H1 (cell line): ENCODE measurements around the gene GOLGA1. TPM values are rescaled to one million over a fixed set of nuclear protein-coding genes. Genes with fewer than 3 reads are reported as not detected.

Experiments
- CTCF ChIA-PET: fragments of 300-600 bp; sonication (Branson Sonifier 250); formaldehyde crosslinking; loops from one replicate; lab custom pipeline; 2021; ENCODE audit not compliant: partially characterized antibody; lab: Charles Lee
- POLR2A ChIA-PET: fragments of 300-600 bp; sonication (Branson Sonifier 250); formaldehyde crosslinking; loops from one replicate; lab custom pipeline; 2021; ENCODE audit warnings: inconsistent platforms; ENCODE audit not compliant: partially characterized antibody; lab: Charles Lee
- DNase-seq, 2 experiments: peaks; one replicate each; pipeline versions ENCODE4 v3.0.0 to v3.0.0-alpha.2; 2010 to 2022; ENCODE audit warnings: low spot score in 2 of 2, low read depth in 1 of 2, mixed read lengths in 1 of 2
- FAIRE-seq: peaks from 2 replicates; lab custom pipeline; 2011; peaks lifted over from hg19 to GRCh38; lab: Jason Lieb, UNC
- H2AFZ ChIP-seq: 2 replicates; pipeline ENCODE4 v1.8.1; 2012; ENCODE audit warnings: low read length, inconsistent platforms
- H2AK5ac ChIP-seq: 2 replicates; pipeline ENCODE4 v1.6.1; 2013; ENCODE audit warnings: low read depth, low read length
- H2BK120ac ChIP-seq: replicated peaks from 2 replicates; pipeline ENCODE3; 2013; ENCODE audit warnings: low read depth, low read length, inconsistent platforms
- H2BK12ac ChIP-seq: 2 replicates; pipeline ENCODE4 v1.6.1; 2013; ENCODE audit warnings: low read depth, low read length
- H2BK15ac ChIP-seq: 2 replicates; pipeline ENCODE4 v1.6.1; 2013; ENCODE audit warnings: low read length
- H2BK20ac ChIP-seq: 2 replicates; pipeline ENCODE4 v1.6.1; 2013; ENCODE audit warnings: low read length
- H2BK5ac ChIP-seq: 2 replicates; pipeline ENCODE4 v1.6.1; 2013; ENCODE audit warnings: low read depth, low read length
- H3K14ac ChIP-seq: 2 replicates; pipeline ENCODE4 v1.6.1; 2013; ENCODE audit warnings: inconsistent platforms; ENCODE audit not compliant: insufficient read length
- H3K18ac ChIP-seq: 2 replicates; pipeline ENCODE4 v1.6.1; 2013; ENCODE audit warnings: low read length; ENCODE audit errors: extremely low read depth
- H3K23ac ChIP-seq: 2 replicates; pipeline ENCODE4 v1.6.1; 2013; ENCODE audit warnings: inconsistent platforms; ENCODE audit not compliant: insufficient read length
- H3K23me2 ChIP-seq: 2 replicates; pipeline ENCODE4 v1.6.1; 2013; ENCODE audit warnings: low read depth, low read length
- H3K27ac ChIP-seq: 2 replicates; pipeline ENCODE4 v1.6.1; 2011; ENCODE audit warnings: low read depth, low read length, inconsistent platforms
- H3K27me3 ChIP-seq, 4 experiments: replicated peaks in 1 of 4; 1 replicate in 1 of 4; 2 replicates in 3 of 4; pipeline versions ENCODE4 v1.6.1 to v1.8.1; 2011 to 2013; ENCODE audit warnings: low read length in 3 of 4, mild to moderate bottlenecking in 3 of 4, inconsistent platforms in 2 of 4, mixed read lengths in 2 of 4, moderate library complexity in 1 of 4; ENCODE audit not compliant: control insufficient read depth in 3 of 4, insufficient read depth in 3 of 4; ENCODE audit errors: extremely low read depth in 1 of 4
- H3K36me3 ChIP-seq, 4 experiments: 2 replicates each; pipeline versions ENCODE4 v1.6.1 to v1.8.1; 2011 to 2013; ENCODE audit warnings: mild to moderate bottlenecking in 4 of 4, low read length in 3 of 4, moderate library complexity in 2 of 4, control low read depth in 1 of 4, inconsistent platforms in 1 of 4; ENCODE audit not compliant: insufficient read depth in 4 of 4, control insufficient read depth in 2 of 4
- H3K4ac ChIP-seq: replicated peaks from 2 replicates; pipeline ENCODE3; 2013; ENCODE audit warnings: low read length, low read depth, mixed read lengths, inconsistent platforms; ENCODE audit not compliant: insufficient read length
- H3K4me1 ChIP-seq, 4 experiments: replicated peaks in 1 of 4; 1 replicate in 1 of 4; 2 replicates in 3 of 4; pipeline versions ENCODE4 v1.6.1 to v1.8.1; 2011 to 2013; ENCODE audit warnings: low read length in 3 of 4, inconsistent platforms in 2 of 4, mixed read lengths in 1 of 4; ENCODE audit not compliant: insufficient read depth in 4 of 4, control insufficient read depth in 3 of 4
- H3K4me2 ChIP-seq, 2 experiments: 2 replicates each; pipeline versions ENCODE4 v1.6.1 to v1.8.1; 2011 to 2013; ENCODE audit warnings: low read depth in 2 of 2, low read length in 2 of 2, control low read depth in 1 of 2, inconsistent platforms in 1 of 2, mild to moderate bottlenecking in 1 of 2; ENCODE audit not compliant: insufficient read depth in 1 of 2
- H3K4me3 ChIP-seq, 4 experiments: fragments of 200-600, 300-600 bp in 1 of 4; sonication (generic), shearing (Covaris generic), sonication (Bioruptor Twin) in 1 of 4; 2 replicates each; pipeline versions ENCODE4 v1.5.1 to v1.8.1; 2011 to 2016; ENCODE audit warnings: low read length in 4 of 4, low read depth in 3 of 4, control low read depth in 2 of 4, inconsistent platforms in 2 of 4, mild to moderate bottlenecking in 2 of 4, mixed read lengths in 1 of 4, moderate library complexity in 1 of 4; ENCODE audit not compliant: insufficient read depth in 2 of 4; ENCODE audit errors: extremely low read depth in 1 of 4
- H3K56ac ChIP-seq: replicated peaks from 2 replicates; pipeline ENCODE3; 2013; ENCODE audit warnings: low read depth, mild to moderate bottlenecking, mixed read lengths, low read length, inconsistent platforms; ENCODE audit not compliant: insufficient read length
- H3K79me1 ChIP-seq: 2 replicates; pipeline ENCODE4 v1.6.1; 2013; ENCODE audit warnings: low read depth, low read length, control low read depth
- H3K79me2 ChIP-seq, 2 experiments: 2 replicates each; pipeline versions ENCODE4 v1.6.1 to v1.8.1; 2012 to 2013; ENCODE audit warnings: low read length in 2 of 2, mild to moderate bottlenecking in 2 of 2, inconsistent platforms in 1 of 2; ENCODE audit not compliant: insufficient read depth in 2 of 2, control insufficient read depth in 1 of 2
- H3K9ac ChIP-seq, 4 experiments: replicated peaks in 1 of 4; 1 replicate in 1 of 4; 2 replicates in 3 of 4; pipeline versions ENCODE4 v1.6.1 to v1.8.1; 2011 to 2013; ENCODE audit warnings: low read depth in 3 of 4, low read length in 3 of 4, control low read depth in 2 of 4, mild to moderate bottlenecking in 2 of 4, moderate library complexity in 2 of 4, inconsistent platforms in 1 of 4; ENCODE audit errors: extremely low read depth in 1 of 4
- H3K9me3 ChIP-seq, 2 experiments: 2 replicates each; pipeline versions ENCODE4 v1.6.1 to v1.8.1; 2012 to 2013; ENCODE audit warnings: mild to moderate bottlenecking in 2 of 2, moderate library complexity in 2 of 2, control low read depth in 1 of 2, inconsistent platforms in 1 of 2, low read depth in 1 of 2, low read length in 1 of 2, mixed read lengths in 1 of 2; ENCODE audit not compliant: insufficient read depth in 2 of 2
- H4K20me1 ChIP-seq, 2 experiments: replicated peaks in 1 of 2; 2 replicates each; pipeline versions ENCODE3 to v1.8.1; 2011 to 2013; ENCODE audit warnings: inconsistent platforms in 2 of 2, low read length in 2 of 2, mild to moderate bottlenecking in 1 of 2; ENCODE audit not compliant: insufficient read depth in 2 of 2, control insufficient read depth in 1 of 2
- H4K5ac ChIP-seq: 2 replicates; pipeline ENCODE4 v1.6.1; 2013; ENCODE audit warnings: low read length, low read depth, mixed read lengths, inconsistent platforms; ENCODE audit not compliant: insufficient read length
- H4K8ac ChIP-seq: 2 replicates; pipeline ENCODE4 v1.8.0; 2013; ENCODE audit warnings: mild to moderate bottlenecking, moderate library complexity, low read length, inconsistent platforms; ENCODE audit not compliant: insufficient read depth; ENCODE audit errors: extremely low read depth
- H4K91ac ChIP-seq: replicated peaks from 2 replicates; pipeline ENCODE3; 2013; ENCODE audit warnings: low read length, mixed read lengths, inconsistent platforms; ENCODE audit not compliant: insufficient read length
- CTCF ChIP-seq, 3 experiments: IDR thresholded peaks; 1 replicate in 2 of 3; 2 replicates in 1 of 3; pipeline versions ENCODE4 v1.5.1 to v1.6.1; 2011; ENCODE audit warnings: low read length in 3 of 3, mild to moderate bottlenecking in 3 of 3, inconsistent platforms in 2 of 3, low read depth in 1 of 3, moderate library complexity in 1 of 3; ENCODE audit not compliant: insufficient read depth in 1 of 3; ENCODE audit errors: control extremely low read depth in 1 of 3
- EZH2 ChIP-seq: fragments of 200-600 bp; sonication (generic); IDR thresholded peaks from 2 replicates; pipeline ENCODE4 v1.7.1; 2012; ENCODE audit warnings: low read depth, mild to moderate bottlenecking, moderate library complexity, low read length, inconsistent platforms; ENCODE audit not compliant: severe bottlenecking
- RAD21 ChIP-seq, 2 experiments: IDR thresholded peaks in 1 of 2; conservative IDR thresholded peaks in 1 of 2; 2 replicates each; pipeline ENCODE4 v1.6.1; 2011; ENCODE audit warnings: low read depth in 2 of 2, low read length in 2 of 2, improper control_type of control experiment in 1 of 2, inconsistent platforms in 1 of 2, mild to moderate bottlenecking in 1 of 2, moderate library complexity in 1 of 2
- RBBP5 ChIP-seq: IDR thresholded peaks from 2 replicates; pipeline ENCODE4 v1.7.1; 2012; ENCODE audit warnings: low read depth, mild to moderate bottlenecking, inconsistent platforms, low read length, moderate library complexity, borderline replicate concordance
- SP2 ChIP-seq: IDR thresholded peaks from 2 replicates; pipeline ENCODE4 v1.6.1; 2012; ENCODE audit warnings: mild to moderate bottlenecking, low read length, inconsistent platforms
- WGBS, 2 experiments: shearing (Covaris generic) in 1 of 2; methylation state at CpG; one replicate each; pipeline versions ENCODE4 v1.1.6 to v1.1.7; 2013 to 2015; ENCODE audit warnings: low lambda C conversion rate in 2 of 2, mixed read lengths in 2 of 2, inconsistent platforms in 1 of 2, low coverage in 1 of 2, missing lambda C conversion rate in 1 of 2; ENCODE audit not compliant: insufficient replicate concordance in 2 of 2, insufficient coverage in 1 of 2, insufficient read length in 1 of 2; ENCODE audit errors: extremely low coverage in 1 of 2, missing lambda C conversion rate in 1 of 2; 5-methylcytosine and 5-hydroxymethylcytosine counted together
- polyA plus RNA-seq, 7 experiments: library from polyadenylated mRNA; depleted of rRNA in 3 of 7; stranded (reverse) in 5 of 7; unstranded in 2 of 7; fragments of >200 nt in 5 of 7; fragments of 200-250 nt in 2 of 7; gene quantifications; 1 replicate in 5 of 7; 2 replicates in 1 of 7; 4 replicates in 1 of 7; pipeline versions ENCODE4 v1.2.1 to v1.2.3, GENCODE V29; 2011 to 2013; ENCODE audit warnings: missing spikeins in 2 of 7, mixed read lengths in 2 of 7
- total RNA-seq: library from RNA; stranded (reverse); fragmentation: NEBNext Ultra II Directional; extraction: Animal tissue kit (Norgen Biotek cat#: 25700); gene quantifications from 2 replicates; pipeline ENCODE4 v1.2.1, GENCODE V29; 2021

GOLGA1 gene
- total and polyA plus RNA-seq, 2 of the 8 experiments (the other 6 are each of a cell fraction or from before 2014, with no cell fraction given) = 4.8 to 6.5 TPM

- Histone ChIP-seq H2BK120ac (no peak overlapping the region), H3K4ac (peak overlapping the region; percentile 12), H4K20me1 (peaks cover 0 to 2% of the 10 kb centered on the region in 2 experiments), H3K18ac (no peak overlapping the region), H3K14ac (no peak overlapping the region), H4K91ac (peak overlapping the region; percentile 36), H3K56ac (no peak overlapping the region), H3K9me3 (no peaks in the 10 kb centered on the region), H3K4me1 (peaks cover 5 to 18% (median 14%) of the 10 kb centered on the region in 4 experiments), H2BK20ac (no peak overlapping the region), H3K9ac (no peak overlapping the region; a peak in 1 of 7 replicates), H3K36me3 (peaks cover 0 to 14% (median 2%) of the 10 kb centered on the region in 4 experiments; a peak in 2 of 8 replicates), H3K4me3 (no peak overlapping the region), H2BK15ac (peak overlapping the region; percentile 98; the same call in 1 of the 2 replicates), H3K27me3 (no peaks in the 10 kb centered on the region), H3K79me1 (0 out of 2 replicates have a peak, but pooled peaks cover 2% of the 10 kb centered on the region), H2BK5ac (peak overlapping the region; percentile 85), H3K23ac (no peak overlapping the region), H2AFZ (no peak overlapping the region), H2BK12ac (peak overlapping the region; percentile 95; the same call in 1 of the 2 replicates), H2AK5ac (peak overlapping the region; percentile 45; the same call in 1 of the 2 replicates), H4K5ac (no peak overlapping the region), H3K79me2 (no peaks in the 10 kb centered on the region), H3K4me2 (no peak overlapping the region), H3K27ac (no peak overlapping the region), H3K23me2 (0 out of 2 replicates have a peak, but pooled peaks cover 4% of the 10 kb centered on the region), H4K8ac (no peak overlapping the region)
- CTCF ChIA-PET = interaction anchor here (0.5 to 6.3 kb wide), 10 partner anchors 10 to 108 kb away, joined by 3 to 55 read pairs (median 6); partner anchors contain the start of genes NR6A1, OLFML2A and WDR38
- 62% methylated on average over 13 of the region's 13 CpGs; no CpG with 5 or more reads in 1 of the 2 experiments for WGBS, 2 experiments
- FAIRE-seq (no peak), DNase-seq (no peak)
- POLR2A ChIA-PET = interaction anchor here (0.6 to 31.1 kb wide), 3 partner anchors 9 to 40 kb away, joined by 3 to 573 read pairs (median 3); partner anchors contain the start of genes ARPC5L, RPL35 and WDR38
- TF ChIP-seq CTCF (IDR thresholded peaks at IDR 0.05; ENCODE audit: control extremely low read depth in 1 of 3, insufficient read depth in 1 of 3, low read depth in 1 of 3, low read length in 3 of 3) = peak in 1 of 3 experiments; percentile 11; a peak in 1 of 4 replicates
- no peak for TF ChIP-seq RBBP5
- peak in 1 of 2 experiments; percentile 12; a peak in 1 of 4 replicates for TF ChIP-seq RAD21 (IDR thresholded peaks at IDR 0.05 in 1 of 2, conservative IDR thresholded peaks at IDR 0.05 in 1 of 2; ENCODE audit: low read depth in 2 of 2, low read length in 2 of 2)
- TF ChIP-seq SP2 = no peak
- TF ChIP-seq EZH2 = no peak
Measured at GRCh38 chr9:124882231-124882630, 58.7 kb downstream of the GOLGA1 start.
